ENCODE data around the gene TMED8.

GRCh38 chr14:77306851-77307496 is 69.9 kb downstream of the TMED8 start:
- no peak for TF ChIP-seq CTCF (IDR thresholded peaks at IDR 0.05; ENCODE audit: low read depth, low read length, missing input control)
- TF ChIP-seq ZBTB33 (IDR thresholded peaks at IDR 0.05): no peak
- TF ChIP-seq MAX (IDR thresholded peaks at IDR 0.05): no peak
- TF ChIP-seq JUND (IDR thresholded peaks at IDR 0.05): no peak
- TF ChIP-seq RAD21 (IDR thresholded peaks at IDR 0.05): no peak
- TF ChIP-seq, protein P1, sequence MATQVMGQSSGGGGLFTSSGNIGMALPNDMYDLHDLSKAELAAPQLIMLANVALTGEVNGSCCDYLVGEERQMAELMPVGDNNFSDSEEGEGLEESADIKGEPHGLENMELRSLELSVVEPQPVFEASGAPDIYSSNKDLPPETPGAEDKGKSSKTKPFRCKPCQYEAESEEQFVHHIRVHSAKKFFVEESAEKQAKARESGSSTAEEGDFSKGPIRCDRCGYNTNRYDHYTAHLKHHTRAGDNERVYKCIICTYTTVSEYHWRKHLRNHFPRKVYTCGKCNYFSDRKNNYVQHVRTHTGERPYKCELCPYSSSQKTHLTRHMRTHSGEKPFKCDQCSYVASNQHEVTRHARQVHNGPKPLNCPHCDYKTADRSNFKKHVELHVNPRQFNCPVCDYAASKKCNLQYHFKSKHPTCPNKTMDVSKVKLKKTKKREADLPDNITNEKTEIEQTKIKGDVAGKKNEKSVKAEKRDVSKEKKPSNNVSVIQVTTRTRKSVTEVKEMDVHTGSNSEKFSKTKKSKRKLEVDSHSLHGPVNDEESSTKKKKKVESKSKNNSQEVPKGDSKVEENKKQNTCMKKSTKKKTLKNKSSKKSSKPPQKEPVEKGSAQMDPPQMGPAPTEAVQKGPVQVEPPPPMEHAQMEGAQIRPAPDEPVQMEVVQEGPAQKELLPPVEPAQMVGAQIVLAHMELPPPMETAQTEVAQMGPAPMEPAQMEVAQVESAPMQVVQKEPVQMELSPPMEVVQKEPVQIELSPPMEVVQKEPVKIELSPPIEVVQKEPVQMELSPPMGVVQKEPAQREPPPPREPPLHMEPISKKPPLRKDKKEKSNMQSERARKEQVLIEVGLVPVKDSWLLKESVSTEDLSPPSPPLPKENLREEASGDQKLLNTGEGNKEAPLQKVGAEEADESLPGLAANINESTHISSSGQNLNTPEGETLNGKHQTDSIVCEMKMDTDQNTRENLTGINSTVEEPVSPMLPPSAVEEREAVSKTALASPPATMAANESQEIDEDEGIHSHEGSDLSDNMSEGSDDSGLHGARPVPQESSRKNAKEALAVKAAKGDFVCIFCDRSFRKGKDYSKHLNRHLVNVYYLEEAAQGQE (IDR thresholded peaks at IDR 0.05): no peak
- no peak for TF ChIP-seq YY1 (IDR thresholded peaks at IDR 0.05)
- TF ChIP-seq, protein P2, sequence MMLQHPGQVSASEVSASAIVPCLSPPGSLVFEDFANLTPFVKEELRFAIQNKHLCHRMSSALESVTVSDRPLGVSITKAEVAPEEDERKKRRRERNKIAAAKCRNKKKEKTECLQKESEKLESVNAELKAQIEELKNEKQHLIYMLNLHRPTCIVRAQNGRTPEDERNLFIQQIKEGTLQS (IDR thresholded peaks at IDR 0.05): no peak
- TF ChIP-seq HNF4A (conservative IDR thresholded peaks at IDR 0.05): no peak
- no peak for TF ChIP-seq TAF1 (conservative IDR thresholded peaks at IDR 0.05)
- TF ChIP-seq EGR1 (IDR thresholded peaks at IDR 0.05; ENCODE audit: low read depth in 2 of 2): no peak

Data from liver (tissue), 3 donors.